Skeletal muscle tissue (tissue), 4 donors: ENCODE results near the gene ZNF710. TPM values are rescaled to one million over a fixed set of nuclear protein-coding genes. Genes with fewer than 3 reads are reported as not detected.

Source experiments
- H3K27ac ChIP-seq: one replicate; pipeline ENCODE4 v1.7.0; 2013; ENCODE audit warnings: mild to moderate bottlenecking, low read depth, low read length, inconsistent platforms
- H3K27me3 ChIP-seq, 3 donors: one replicate each; pipeline ENCODE4 v1.7.0; 2013; ENCODE audit warnings: low read length in 3 of 3; ENCODE audit not compliant: control insufficient read depth in 3 of 3, insufficient read depth in 3 of 3
- H3K36me3 ChIP-seq, 3 donors: one replicate each; pipeline ENCODE4 v1.7.0; 2013; ENCODE audit warnings: low read length in 3 of 3; ENCODE audit not compliant: control insufficient read depth in 3 of 3, insufficient read depth in 3 of 3
- H3K4me1 ChIP-seq, 3 donors: one replicate each; pipeline ENCODE4 v1.7.0; 2013; ENCODE audit warnings: low read length in 3 of 3, mild to moderate bottlenecking in 3 of 3; ENCODE audit not compliant: control insufficient read depth in 3 of 3, insufficient read depth in 3 of 3
- H3K4me3 ChIP-seq, 3 donors: one replicate each; pipeline ENCODE4 v1.7.0; 2013; ENCODE audit warnings: low read length in 3 of 3
- H3K9ac ChIP-seq, 3 donors: one replicate each; pipeline ENCODE4 v1.7.0; 2013; ENCODE audit warnings: low read length in 3 of 3, mild to moderate bottlenecking in 3 of 3, moderate library complexity in 2 of 3, low read depth in 1 of 3
- H3K9me3 ChIP-seq, 3 donors: one replicate each; pipeline ENCODE4 v1.7.0; 2013; ENCODE audit warnings: low read length in 3 of 3; ENCODE audit not compliant: control insufficient read depth in 3 of 3
- total RNA-seq: library from RNA; depleted of rRNA; stranded (reverse); fragments of >200 nt; gene quantifications from one replicate; pipeline ENCODE4 v1.2.3, GENCODE V29; 2014
- donor health status: Osteomylitis.

ZNF710 gene
- total RNA-seq, 1 donor from 2014 or later, result 3.7 TPM

- Histone ChIP-seq H3K4me3 (no peak overlapping the region), H3K4me1 (peaks cover 23 to 63% (median 51%) of the 10 kb centered on the region in 3 donors), H3K27ac (no peak overlapping the region), H3K27me3 (no peaks in the 10 kb centered on the region), H3K36me3 (no peaks in the 10 kb centered on the region), H3K9ac (no peak overlapping the region), H3K9me3 (no peaks in the 10 kb centered on the region)
These were observed 35.8 kb downstream of the ZNF710 start for GRCh38 chr15:90036806-90037510.

DNA sequence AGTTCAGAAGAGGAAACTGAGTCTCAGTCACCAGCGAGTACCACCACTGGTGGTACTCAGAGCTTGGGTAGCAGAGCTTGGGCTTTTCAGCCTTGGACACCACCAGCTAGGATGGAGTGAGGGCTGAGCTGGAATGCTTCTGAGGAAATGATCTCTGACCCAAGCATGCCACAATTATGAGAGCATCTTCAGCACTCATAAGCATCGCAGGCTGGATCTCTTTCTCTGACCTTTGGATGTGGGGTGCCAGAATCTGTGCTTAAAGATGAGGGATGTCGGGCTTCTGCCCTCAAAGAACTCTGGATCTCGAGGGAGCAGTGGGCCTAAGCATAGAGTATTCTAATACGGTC lies 36.4 kb downstream of the ZNF710 start:
- Histone ChIP-seq H3K9me3 (no peaks in the 10 kb centered on the region), H3K27ac (no peak overlapping the region), H3K4me1 (peaks cover 23 to 64% (median 52%) of the 10 kb centered on the region in 3 donors), H3K36me3 (no peaks in the 10 kb centered on the region), H3K9ac (no peak overlapping the region), H3K27me3 (no peaks in the 10 kb centered on the region), H3K4me3 (no peak overlapping the region)

- H3K27ac ChIP-seq, result no peak overlapping the region
- H3K9ac ChIP-seq, result no peak overlapping the region
- peaks cover 23 to 68% (median 56%) of the 10 kb centered on the region in 3 donors for H3K4me1 ChIP-seq
- H3K27me3 ChIP-seq, result no peaks in the 10 kb centered on the region
- no peak overlapping the region for H3K4me3 ChIP-seq
- H3K36me3 ChIP-seq, result no peaks in the 10 kb centered on the region
- no peaks in the 10 kb centered on the region for H3K9me3 ChIP-seq
These were observed 37.0 kb downstream of the ZNF710 start for GRCh38 chr15:90037961-90038631.

GRCh38 chr15:90038632-90039095 lies 37.5 kb downstream of the ZNF710 start:
- Histone ChIP-seq H3K4me3 (no peak overlapping the region), H3K27me3 (no peaks in the 10 kb centered on the region), H3K27ac (no peak overlapping the region), H3K4me1 (peaks cover 23 to 68% (median 51%) of the 10 kb centered on the region in 3 donors), H3K9ac (no peak overlapping the region), H3K36me3 (no peaks in the 10 kb centered on the region), H3K9me3 (no peaks in the 10 kb centered on the region)

GRCh38 chr15:90039996-90040395 lies 38.9 kb downstream of the ZNF710 start:
- Histone ChIP-seq H3K4me1 (peaks cover 18 to 57% (median 40%) of the 10 kb centered on the region in 3 donors), H3K27ac (no peak overlapping the region), H3K9ac (no peak overlapping the region), H3K27me3 (no peaks in the 10 kb centered on the region), H3K9me3 (no peaks in the 10 kb centered on the region), H3K4me3 (no peak overlapping the region), H3K36me3 (no peaks in the 10 kb centered on the region)

DNA sequence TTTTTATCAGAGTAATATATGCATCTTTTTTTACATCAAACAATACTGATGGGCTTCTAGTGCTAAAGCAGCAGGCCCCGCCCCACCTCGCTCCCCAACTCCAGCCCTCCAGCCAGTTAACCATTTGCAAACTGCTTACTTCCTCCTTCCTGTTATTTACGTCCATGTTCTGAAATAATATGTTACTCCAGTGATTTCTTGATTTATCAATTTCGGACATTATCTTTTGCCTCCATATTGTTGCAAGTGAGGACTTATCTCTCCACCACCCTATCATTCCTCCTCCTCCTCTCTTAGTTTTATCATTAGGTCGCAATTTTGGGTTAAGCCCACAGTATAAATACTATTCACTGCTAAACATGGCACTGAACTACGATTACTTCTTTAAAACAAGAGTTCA lies 39.5 kb downstream of the ZNF710 start:
- Histone ChIP-seq H3K27ac (no peak overlapping the region), H3K4me3 (no peak overlapping the region), H3K27me3 (no peaks in the 10 kb centered on the region), H3K9ac (no peak overlapping the region), H3K4me1 (peaks cover 11 to 51% (median 34%) of the 10 kb centered on the region in 3 donors), H3K36me3 (no peaks in the 10 kb centered on the region), H3K9me3 (no peaks in the 10 kb centered on the region)

GRCh38 chr15:90042356-90042755 lies 41.2 kb downstream of the ZNF710 start:
- H3K4me1 ChIP-seq, result peaks cover 13 to 54% (median 34%) of the 10 kb centered on the region in 3 donors
- no peak overlapping the region for H3K9ac ChIP-seq
- no peaks in the 10 kb centered on the region for H3K9me3 ChIP-seq
- no peak overlapping the region for H3K4me3 ChIP-seq
- no peak overlapping the region for H3K27ac ChIP-seq
- H3K27me3 ChIP-seq, result no peaks in the 10 kb centered on the region
- no peaks in the 10 kb centered on the region for H3K36me3 ChIP-seq

GRCh38 chr15:90042766-90043529 lies 41.8 kb downstream of the ZNF710 start:
- Histone ChIP-seq H3K27ac (no peak overlapping the region), H3K4me1 (peaks cover 19 to 54% (median 34%) of the 10 kb centered on the region in 3 donors)

GRCh38 chr15:90043530-90044010 lies 42.4 kb downstream of the ZNF710 start:
- H3K27ac ChIP-seq, result no peak overlapping the region

More at GRCh38 chr15:90042766-90043529, 41.8 kb downstream of the ZNF710 start:
- H3K27me3 ChIP-seq, result no peaks in the 10 kb centered on the region
- no peaks in the 10 kb centered on the region for H3K9me3 ChIP-seq
- peak overlapping the region in 1 of 3 donors; percentile 16 for H3K9ac ChIP-seq
- H3K4me3 ChIP-seq, result no peak overlapping the region
- H3K36me3 ChIP-seq, result no peaks in the 10 kb centered on the region

More at GRCh38 chr15:90043530-90044010, 42.4 kb downstream of the ZNF710 start:
- Histone ChIP-seq H3K9ac (no peak overlapping the region), H3K9me3 (no peaks in the 10 kb centered on the region), H3K27me3 (no peaks in the 10 kb centered on the region), H3K36me3 (no peaks in the 10 kb centered on the region), H3K4me3 (no peak overlapping the region), H3K4me1 (peaks cover 25 to 54% (median 34%) of the 10 kb centered on the region in 3 donors)
